Ovary (tissue), 3 donors: ENCODE results near the gene RANBP10.

ENCODE experiments used
- EP300 ChIP-seq: sonication (generic); formaldehyde crosslinking; IDR thresholded peaks from one replicate; pipeline ENCODE4 v1.6.1; 2017; ENCODE audit warnings: antibody characterized with exemption
- POLR2A ChIP-seq: fragments of 450-650 bp; IDR thresholded peaks from one replicate; pipeline ENCODE4 v1.6.1; 2017; ENCODE audit warnings: antibody characterized with exemption, mild to moderate bottlenecking, moderate library complexity
- TF ChIP-seq, protein P1 (sequence below), 3 donors: fragments of 450-650 bp in 2 of 3; fragments of 200-600 bp in 1 of 3; IDR thresholded peaks; one replicate each; pipeline versions ENCODE4 v1.5.1 to v1.8.0; 2016 to 2022; ENCODE audit warnings: antibody characterized with exemption in 3 of 3, mild to moderate bottlenecking in 1 of 3
- donor health status: DM: no; HTN: no; CAD: no.

DNA sequence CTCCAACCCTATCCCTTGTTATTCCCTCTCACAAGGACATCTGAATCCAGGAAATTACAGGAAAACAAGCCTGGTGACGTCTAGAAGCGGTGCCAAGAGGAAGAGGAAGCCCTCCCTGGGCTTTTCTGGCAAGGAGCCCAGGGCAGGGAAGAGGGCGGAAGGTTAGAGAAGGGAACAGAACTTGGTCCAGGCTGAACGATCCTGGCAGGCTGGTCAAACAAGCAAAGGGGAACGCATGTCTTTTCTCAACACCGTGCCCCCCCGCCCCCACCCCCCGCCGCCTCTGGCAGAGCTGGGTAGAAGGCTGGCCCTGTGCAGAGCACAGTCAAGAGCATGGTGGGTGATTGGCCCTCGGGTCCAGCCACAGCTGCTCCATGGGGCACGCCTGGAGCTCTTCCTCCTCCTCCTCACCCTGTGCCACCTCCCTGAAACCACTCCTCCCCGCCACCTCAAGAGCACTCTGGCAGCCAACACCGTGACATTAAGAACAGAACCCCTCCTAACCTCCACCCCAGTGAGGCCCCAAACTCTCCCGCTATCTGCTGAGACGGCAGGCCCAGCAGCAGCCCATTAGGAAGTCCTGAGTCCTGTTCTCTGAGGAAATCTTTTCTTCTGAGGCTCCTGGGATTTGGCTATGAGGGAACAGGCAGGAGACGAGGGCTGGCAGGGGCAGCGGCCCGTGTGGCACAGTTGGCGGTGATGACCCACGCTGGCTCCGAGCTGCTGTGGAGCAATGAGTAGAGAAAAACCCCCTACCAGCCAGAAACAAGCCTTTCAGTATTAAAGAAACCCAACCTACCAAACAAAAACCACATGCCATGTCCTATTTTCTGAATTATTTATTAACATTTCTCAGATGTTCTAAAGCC is 132.4 kb downstream of the RANBP10 start:
- TF ChIP-seq, protein P1, sequence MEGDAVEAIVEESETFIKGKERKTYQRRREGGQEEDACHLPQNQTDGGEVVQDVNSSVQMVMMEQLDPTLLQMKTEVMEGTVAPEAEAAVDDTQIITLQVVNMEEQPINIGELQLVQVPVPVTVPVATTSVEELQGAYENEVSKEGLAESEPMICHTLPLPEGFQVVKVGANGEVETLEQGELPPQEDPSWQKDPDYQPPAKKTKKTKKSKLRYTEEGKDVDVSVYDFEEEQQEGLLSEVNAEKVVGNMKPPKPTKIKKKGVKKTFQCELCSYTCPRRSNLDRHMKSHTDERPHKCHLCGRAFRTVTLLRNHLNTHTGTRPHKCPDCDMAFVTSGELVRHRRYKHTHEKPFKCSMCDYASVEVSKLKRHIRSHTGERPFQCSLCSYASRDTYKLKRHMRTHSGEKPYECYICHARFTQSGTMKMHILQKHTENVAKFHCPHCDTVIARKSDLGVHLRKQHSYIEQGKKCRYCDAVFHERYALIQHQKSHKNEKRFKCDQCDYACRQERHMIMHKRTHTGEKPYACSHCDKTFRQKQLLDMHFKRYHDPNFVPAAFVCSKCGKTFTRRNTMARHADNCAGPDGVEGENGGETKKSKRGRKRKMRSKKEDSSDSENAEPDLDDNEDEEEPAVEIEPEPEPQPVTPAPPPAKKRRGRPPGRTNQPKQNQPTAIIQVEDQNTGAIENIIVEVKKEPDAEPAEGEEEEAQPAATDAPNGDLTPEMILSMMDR (IDR thresholded peaks at IDR 0.05): no peak
- TF ChIP-seq EP300 (no peak), POLR2A (no peak)
